Measurements from ENCODE around the gene AK3. TPM values are rescaled to one million over a fixed set of nuclear protein-coding genes. Genes with fewer than 3 reads are reported as not detected.

Gene AK3
- total and polyA plus RNA-seq, 10 of the 15 experiments (the other 5 are each of a cell fraction or from before 2014, with no cell fraction given), result 14.2 to 86.6 (median 43.9) TPM

GRCh38 chr9:4704129-4704528, 36.9 kb downstream of the AK3 start:
- POLR2A ChIA-PET, result no interaction called here
- ATAC-seq, result no peak
- intact Hi-C loops (cut with micrococcal nuclease; ENCODE audit: unreplicated experiment) (no loop called here), in situ Hi-C loops (cut with MboI) (no loop called here)
- Histone ChIP-seq H3K9ac (ENCODE audit: control insufficient read depth, insufficient read depth, low read length) (no peak overlapping the region), H4K20me1 (ENCODE audit: control insufficient read depth, insufficient read depth) (no peaks in the 10 kb centered on the region), H3K9me3 (replicated peaks; ENCODE audit: control insufficient read depth, insufficient read depth, low read length) (no peaks in the 10 kb centered on the region), H3K27ac (ENCODE audit: control insufficient read depth, insufficient read depth) (no peak overlapping the region), H3K4me3 (no peak overlapping the region), H3K27me3 (replicated peaks in 1 of 2; ENCODE audit: control insufficient read depth in 2 of 2, insufficient read depth in 2 of 2, low read length in 1 of 2) (no peaks in the 10 kb centered on the region), H2AFZ (ENCODE audit: control insufficient read depth, low read depth, low read length) (no peak overlapping the region), H3K4me1 (ENCODE audit: control insufficient read depth, insufficient read depth, low read length) (no peaks in the 10 kb centered on the region), H3K36me3 (ENCODE audit: control insufficient read depth in 2 of 2, insufficient read depth in 2 of 2, low read length in 1 of 2) (peaks cover 1 to 17% of the 10 kb centered on the region in 2 experiments), H3K79me2 (ENCODE audit: control insufficient read depth, insufficient read depth, low read length) (no peaks in the 10 kb centered on the region), H3K4me2 (ENCODE audit: control insufficient read depth, insufficient read depth) (no peak overlapping the region)
- SMC1A ChIA-PET (ENCODE audit: uncharacterized antibody, unreplicated experiment), result interaction anchor here (0.9 to 1.5 kb wide), 3 partner anchors 9 to 16 kb away, joined by 3 to 4 read pairs (median 4); no protein-coding TSS in a partner anchor
- no peak for DNase-seq (ENCODE audit: low read depth, low spot score)
- BruUV-seq (replicated peaks), result no TSS peak
- FAIRE-seq, result no peak
- RAD21 ChIA-PET (ENCODE audit: unreplicated experiment), result no interaction called here
- CTCF ChIA-PET, result no interaction called here
- 93% methylated on average over 2 of the region's 2 CpGs for WGBS (ENCODE audit: insufficient coverage, insufficient replicate concordance, low lambda C conversion rate, missing lambda C conversion rate)
- TF ChIP-seq, protein P1, sequence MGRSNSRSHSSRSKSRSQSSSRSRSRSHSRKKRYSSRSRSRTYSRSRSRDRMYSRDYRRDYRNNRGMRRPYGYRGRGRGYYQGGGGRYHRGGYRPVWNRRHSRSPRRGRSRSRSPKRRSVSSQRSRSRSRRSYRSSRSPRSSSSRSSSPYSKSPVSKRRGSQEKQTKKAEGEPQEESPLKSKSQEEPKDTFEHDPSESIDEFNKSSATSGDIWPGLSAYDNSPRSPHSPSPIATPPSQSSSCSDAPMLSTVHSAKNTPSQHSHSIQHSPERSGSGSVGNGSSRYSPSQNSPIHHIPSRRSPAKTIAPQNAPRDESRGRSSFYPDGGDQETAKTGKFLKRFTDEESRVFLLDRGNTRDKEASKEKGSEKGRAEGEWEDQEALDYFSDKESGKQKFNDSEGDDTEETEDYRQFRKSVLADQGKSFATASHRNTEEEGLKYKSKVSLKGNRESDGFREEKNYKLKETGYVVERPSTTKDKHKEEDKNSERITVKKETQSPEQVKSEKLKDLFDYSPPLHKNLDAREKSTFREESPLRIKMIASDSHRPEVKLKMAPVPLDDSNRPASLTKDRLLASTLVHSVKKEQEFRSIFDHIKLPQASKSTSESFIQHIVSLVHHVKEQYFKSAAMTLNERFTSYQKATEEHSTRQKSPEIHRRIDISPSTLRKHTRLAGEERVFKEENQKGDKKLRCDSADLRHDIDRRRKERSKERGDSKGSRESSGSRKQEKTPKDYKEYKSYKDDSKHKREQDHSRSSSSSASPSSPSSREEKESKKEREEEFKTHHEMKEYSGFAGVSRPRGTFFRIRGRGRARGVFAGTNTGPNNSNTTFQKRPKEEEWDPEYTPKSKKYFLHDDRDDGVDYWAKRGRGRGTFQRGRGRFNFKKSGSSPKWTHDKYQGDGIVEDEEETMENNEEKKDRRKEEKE (IDR thresholded peaks at IDR 0.05), result no peak
- TF ChIP-seq, protein P2, sequence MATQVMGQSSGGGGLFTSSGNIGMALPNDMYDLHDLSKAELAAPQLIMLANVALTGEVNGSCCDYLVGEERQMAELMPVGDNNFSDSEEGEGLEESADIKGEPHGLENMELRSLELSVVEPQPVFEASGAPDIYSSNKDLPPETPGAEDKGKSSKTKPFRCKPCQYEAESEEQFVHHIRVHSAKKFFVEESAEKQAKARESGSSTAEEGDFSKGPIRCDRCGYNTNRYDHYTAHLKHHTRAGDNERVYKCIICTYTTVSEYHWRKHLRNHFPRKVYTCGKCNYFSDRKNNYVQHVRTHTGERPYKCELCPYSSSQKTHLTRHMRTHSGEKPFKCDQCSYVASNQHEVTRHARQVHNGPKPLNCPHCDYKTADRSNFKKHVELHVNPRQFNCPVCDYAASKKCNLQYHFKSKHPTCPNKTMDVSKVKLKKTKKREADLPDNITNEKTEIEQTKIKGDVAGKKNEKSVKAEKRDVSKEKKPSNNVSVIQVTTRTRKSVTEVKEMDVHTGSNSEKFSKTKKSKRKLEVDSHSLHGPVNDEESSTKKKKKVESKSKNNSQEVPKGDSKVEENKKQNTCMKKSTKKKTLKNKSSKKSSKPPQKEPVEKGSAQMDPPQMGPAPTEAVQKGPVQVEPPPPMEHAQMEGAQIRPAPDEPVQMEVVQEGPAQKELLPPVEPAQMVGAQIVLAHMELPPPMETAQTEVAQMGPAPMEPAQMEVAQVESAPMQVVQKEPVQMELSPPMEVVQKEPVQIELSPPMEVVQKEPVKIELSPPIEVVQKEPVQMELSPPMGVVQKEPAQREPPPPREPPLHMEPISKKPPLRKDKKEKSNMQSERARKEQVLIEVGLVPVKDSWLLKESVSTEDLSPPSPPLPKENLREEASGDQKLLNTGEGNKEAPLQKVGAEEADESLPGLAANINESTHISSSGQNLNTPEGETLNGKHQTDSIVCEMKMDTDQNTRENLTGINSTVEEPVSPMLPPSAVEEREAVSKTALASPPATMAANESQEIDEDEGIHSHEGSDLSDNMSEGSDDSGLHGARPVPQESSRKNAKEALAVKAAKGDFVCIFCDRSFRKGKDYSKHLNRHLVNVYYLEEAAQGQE (IDR thresholded peaks at IDR 0.05; ENCODE audit: low read depth, low read length), result no peak
- TF ChIP-seq NFYB (IDR thresholded peaks at IDR 0.05; ENCODE audit: insufficient read depth, low read depth, low read length) (no peak), ZNF687 (IDR thresholded peaks at IDR 0.05) (no peak), CEBPZ (IDR thresholded peaks at IDR 0.05; ENCODE audit: low read depth, low read length) (no peak), BHLHE40 (IDR thresholded peaks at IDR 0.05; ENCODE audit: borderline replicate concordance in 1 of 2, low read depth in 2 of 2, low read length in 1 of 2) (no peak), FOXM1 (IDR thresholded peaks at IDR 0.05; ENCODE audit: low read depth, low read length) (no peak), RELA (IDR thresholded peaks at IDR 0.05; ENCODE audit: borderline replicate concordance, partially characterized antibody) (no peak), SMC3 (IDR thresholded peaks at IDR 0.05; ENCODE audit: borderline replicate concordance, low read length) (no peak)
